SU-DHL-6 (cell line): Measurements from ENCODE around the gene POR.

ENCODE experiments used
- CTCF ChIP-seq: fragments of 200-600 bp; sonication (generic); IDR thresholded peaks from one replicate; pipeline ENCODE4 v1.5.1; 2017; ENCODE audit warnings: antibody characterized with exemption, mild to moderate bottlenecking, low read length, moderate library complexity; ENCODE audit not compliant: insufficient read depth, poor library complexity, severe bottlenecking
- EZH2phosphoT487 ChIP-seq: fragments of 200-600 bp; sonication (generic), shearing (Covaris generic); conservative IDR thresholded peaks from 2 replicates; pipeline ENCODE4 v1.6.1; 2018; ENCODE audit warnings: mild to moderate bottlenecking, antibody characterized with exemption, low read length, moderate library complexity, mixed read lengths

- TF ChIP-seq CTCF: no peak
- no peak for TF ChIP-seq EZH2phosphoT487
Observed at GRCh38 chr7:75987805-75988567, 73.0 kb downstream of the POR start.
